H1 (cell line): Measurements from ENCODE around the gene ASH1L. TPM values are rescaled to one million over a fixed set of nuclear protein-coding genes. Genes with fewer than 3 reads are reported as not detected.

Experiments
- CTCF ChIA-PET: fragments of 300-600 bp; sonication (Branson Sonifier 250); formaldehyde crosslinking; loops from one replicate; lab custom pipeline; 2021; ENCODE audit not compliant: partially characterized antibody; lab: Charles Lee
- POLR2A ChIA-PET: fragments of 300-600 bp; sonication (Branson Sonifier 250); formaldehyde crosslinking; loops from one replicate; lab custom pipeline; 2021; ENCODE audit warnings: inconsistent platforms; ENCODE audit not compliant: partially characterized antibody; lab: Charles Lee
- DNase-seq, 2 experiments: peaks; one replicate each; pipeline versions ENCODE4 v3.0.0 to v3.0.0-alpha.2; 2010 to 2022; ENCODE audit warnings: low spot score in 2 of 2, low read depth in 1 of 2, mixed read lengths in 1 of 2
- FAIRE-seq: peaks from 2 replicates; lab custom pipeline; 2011; peaks lifted over from hg19 to GRCh38; lab: Jason Lieb, UNC
- H2AFZ ChIP-seq: 2 replicates; pipeline ENCODE4 v1.8.1; 2012; ENCODE audit warnings: low read length, inconsistent platforms
- H2AK5ac ChIP-seq: 2 replicates; pipeline ENCODE4 v1.6.1; 2013; ENCODE audit warnings: low read depth, low read length
- H2BK120ac ChIP-seq: replicated peaks from 2 replicates; pipeline ENCODE3; 2013; ENCODE audit warnings: low read depth, low read length, inconsistent platforms
- H2BK12ac ChIP-seq: 2 replicates; pipeline ENCODE4 v1.6.1; 2013; ENCODE audit warnings: low read depth, low read length
- H2BK15ac ChIP-seq: 2 replicates; pipeline ENCODE4 v1.6.1; 2013; ENCODE audit warnings: low read length
- H2BK20ac ChIP-seq: 2 replicates; pipeline ENCODE4 v1.6.1; 2013; ENCODE audit warnings: low read length
- H2BK5ac ChIP-seq: 2 replicates; pipeline ENCODE4 v1.6.1; 2013; ENCODE audit warnings: low read depth, low read length
- H3K14ac ChIP-seq: 2 replicates; pipeline ENCODE4 v1.6.1; 2013; ENCODE audit warnings: inconsistent platforms; ENCODE audit not compliant: insufficient read length
- H3K18ac ChIP-seq: 2 replicates; pipeline ENCODE4 v1.6.1; 2013; ENCODE audit warnings: low read length; ENCODE audit errors: extremely low read depth
- H3K23ac ChIP-seq: 2 replicates; pipeline ENCODE4 v1.6.1; 2013; ENCODE audit warnings: inconsistent platforms; ENCODE audit not compliant: insufficient read length
- H3K23me2 ChIP-seq: 2 replicates; pipeline ENCODE4 v1.6.1; 2013; ENCODE audit warnings: low read depth, low read length
- H3K27ac ChIP-seq: 2 replicates; pipeline ENCODE4 v1.6.1; 2011; ENCODE audit warnings: low read depth, low read length, inconsistent platforms
- H3K27me3 ChIP-seq, 4 experiments: replicated peaks in 1 of 4; 1 replicate in 1 of 4; 2 replicates in 3 of 4; pipeline versions ENCODE4 v1.6.1 to v1.8.1; 2011 to 2013; ENCODE audit warnings: low read length in 3 of 4, mild to moderate bottlenecking in 3 of 4, inconsistent platforms in 2 of 4, mixed read lengths in 2 of 4, moderate library complexity in 1 of 4; ENCODE audit not compliant: control insufficient read depth in 3 of 4, insufficient read depth in 3 of 4; ENCODE audit errors: extremely low read depth in 1 of 4
- H3K36me3 ChIP-seq, 4 experiments: 2 replicates each; pipeline versions ENCODE4 v1.6.1 to v1.8.1; 2011 to 2013; ENCODE audit warnings: mild to moderate bottlenecking in 4 of 4, low read length in 3 of 4, moderate library complexity in 2 of 4, control low read depth in 1 of 4, inconsistent platforms in 1 of 4; ENCODE audit not compliant: insufficient read depth in 4 of 4, control insufficient read depth in 2 of 4
- H3K4ac ChIP-seq: replicated peaks from 2 replicates; pipeline ENCODE3; 2013; ENCODE audit warnings: low read length, low read depth, mixed read lengths, inconsistent platforms; ENCODE audit not compliant: insufficient read length
- H3K4me1 ChIP-seq, 4 experiments: replicated peaks in 1 of 4; 1 replicate in 1 of 4; 2 replicates in 3 of 4; pipeline versions ENCODE4 v1.6.1 to v1.8.1; 2011 to 2013; ENCODE audit warnings: low read length in 3 of 4, inconsistent platforms in 2 of 4, mixed read lengths in 1 of 4; ENCODE audit not compliant: insufficient read depth in 4 of 4, control insufficient read depth in 3 of 4
- H3K4me2 ChIP-seq, 2 experiments: 2 replicates each; pipeline versions ENCODE4 v1.6.1 to v1.8.1; 2011 to 2013; ENCODE audit warnings: low read depth in 2 of 2, low read length in 2 of 2, control low read depth in 1 of 2, inconsistent platforms in 1 of 2, mild to moderate bottlenecking in 1 of 2; ENCODE audit not compliant: insufficient read depth in 1 of 2
- H3K4me3 ChIP-seq, 4 experiments: fragments of 200-600, 300-600 bp in 1 of 4; sonication (generic), shearing (Covaris generic), sonication (Bioruptor Twin) in 1 of 4; 2 replicates each; pipeline versions ENCODE4 v1.5.1 to v1.8.1; 2011 to 2016; ENCODE audit warnings: low read length in 4 of 4, low read depth in 3 of 4, control low read depth in 2 of 4, inconsistent platforms in 2 of 4, mild to moderate bottlenecking in 2 of 4, mixed read lengths in 1 of 4, moderate library complexity in 1 of 4; ENCODE audit not compliant: insufficient read depth in 2 of 4; ENCODE audit errors: extremely low read depth in 1 of 4
- H3K56ac ChIP-seq: replicated peaks from 2 replicates; pipeline ENCODE3; 2013; ENCODE audit warnings: low read depth, mild to moderate bottlenecking, mixed read lengths, low read length, inconsistent platforms; ENCODE audit not compliant: insufficient read length
- H3K79me1 ChIP-seq: 2 replicates; pipeline ENCODE4 v1.6.1; 2013; ENCODE audit warnings: low read depth, low read length, control low read depth
- H3K79me2 ChIP-seq, 2 experiments: 2 replicates each; pipeline versions ENCODE4 v1.6.1 to v1.8.1; 2012 to 2013; ENCODE audit warnings: low read length in 2 of 2, mild to moderate bottlenecking in 2 of 2, inconsistent platforms in 1 of 2; ENCODE audit not compliant: insufficient read depth in 2 of 2, control insufficient read depth in 1 of 2
- H3K9ac ChIP-seq, 4 experiments: replicated peaks in 1 of 4; 1 replicate in 1 of 4; 2 replicates in 3 of 4; pipeline versions ENCODE4 v1.6.1 to v1.8.1; 2011 to 2013; ENCODE audit warnings: low read depth in 3 of 4, low read length in 3 of 4, control low read depth in 2 of 4, mild to moderate bottlenecking in 2 of 4, moderate library complexity in 2 of 4, inconsistent platforms in 1 of 4; ENCODE audit errors: extremely low read depth in 1 of 4
- H3K9me3 ChIP-seq, 2 experiments: 2 replicates each; pipeline versions ENCODE4 v1.6.1 to v1.8.1; 2012 to 2013; ENCODE audit warnings: mild to moderate bottlenecking in 2 of 2, moderate library complexity in 2 of 2, control low read depth in 1 of 2, inconsistent platforms in 1 of 2, low read depth in 1 of 2, low read length in 1 of 2, mixed read lengths in 1 of 2; ENCODE audit not compliant: insufficient read depth in 2 of 2
- H4K20me1 ChIP-seq, 2 experiments: replicated peaks in 1 of 2; 2 replicates each; pipeline versions ENCODE3 to v1.8.1; 2011 to 2013; ENCODE audit warnings: inconsistent platforms in 2 of 2, low read length in 2 of 2, mild to moderate bottlenecking in 1 of 2; ENCODE audit not compliant: insufficient read depth in 2 of 2, control insufficient read depth in 1 of 2
- H4K5ac ChIP-seq: 2 replicates; pipeline ENCODE4 v1.6.1; 2013; ENCODE audit warnings: low read length, low read depth, mixed read lengths, inconsistent platforms; ENCODE audit not compliant: insufficient read length
- H4K8ac ChIP-seq: 2 replicates; pipeline ENCODE4 v1.8.0; 2013; ENCODE audit warnings: mild to moderate bottlenecking, moderate library complexity, low read length, inconsistent platforms; ENCODE audit not compliant: insufficient read depth; ENCODE audit errors: extremely low read depth
- H4K91ac ChIP-seq: replicated peaks from 2 replicates; pipeline ENCODE3; 2013; ENCODE audit warnings: low read length, mixed read lengths, inconsistent platforms; ENCODE audit not compliant: insufficient read length
- BCL11A ChIP-seq, 2 experiments: IDR thresholded peaks; one replicate each; pipeline ENCODE4 v1.6.1; 2011; ENCODE audit warnings: low read depth in 2 of 2, low read length in 2 of 2, mild to moderate bottlenecking in 2 of 2
- CREB1 ChIP-seq: IDR thresholded peaks from 2 replicates; pipeline ENCODE4 v1.6.1; 2012; ENCODE audit warnings: inconsistent platforms
- EGR1 ChIP-seq: IDR thresholded peaks from 2 replicates; pipeline ENCODE4 v1.6.1; 2011; ENCODE audit warnings: low read depth, low read length, borderline replicate concordance
- GABPA ChIP-seq: IDR thresholded peaks from 2 replicates; pipeline ENCODE4 v1.6.1; 2011; ENCODE audit warnings: mild to moderate bottlenecking, low read length, moderate library complexity, borderline replicate concordance; ENCODE audit not compliant: insufficient read depth
- KDM1A ChIP-seq: fragments of 200-600, 300-600 bp; sonication (generic); IDR thresholded peaks from 2 replicates; pipeline ENCODE4 v1.7.1; 2016; ENCODE audit warnings: mild to moderate bottlenecking, low read length, borderline replicate concordance
- KDM5A ChIP-seq: fragments of 200-600 bp; IDR thresholded peaks from 2 replicates; pipeline ENCODE4 v1.7.1; 2012; ENCODE audit warnings: mild to moderate bottlenecking, low read length, inconsistent platforms, mixed read lengths
- POLR2AphosphoS5 ChIP-seq: IDR thresholded peaks from 2 replicates; pipeline ENCODE4 v1.6.1; 2011; ENCODE audit warnings: low read depth, low read length
- RAD21 ChIP-seq, 2 experiments: IDR thresholded peaks in 1 of 2; conservative IDR thresholded peaks in 1 of 2; 2 replicates each; pipeline ENCODE4 v1.6.1; 2011; ENCODE audit warnings: low read depth in 2 of 2, low read length in 2 of 2, improper control_type of control experiment in 1 of 2, inconsistent platforms in 1 of 2, mild to moderate bottlenecking in 1 of 2, moderate library complexity in 1 of 2
- SIX5 ChIP-seq: IDR thresholded peaks from 2 replicates; pipeline ENCODE4 v1.6.1; 2011; ENCODE audit warnings: mild to moderate bottlenecking, low read depth, low read length
- SP4 ChIP-seq: IDR thresholded peaks from 2 replicates; pipeline ENCODE4 v1.6.1; 2012; ENCODE audit warnings: low read length, inconsistent platforms
- SRF ChIP-seq: IDR thresholded peaks from 2 replicates; pipeline ENCODE4 v1.6.1; 2011; ENCODE audit warnings: mild to moderate bottlenecking, low read depth, low read length, moderate library complexity
- WGBS, 2 experiments: shearing (Covaris generic) in 1 of 2; methylation state at CpG; one replicate each; pipeline versions ENCODE4 v1.1.6 to v1.1.7; 2013 to 2015; ENCODE audit warnings: low lambda C conversion rate in 2 of 2, mixed read lengths in 2 of 2, inconsistent platforms in 1 of 2, low coverage in 1 of 2, missing lambda C conversion rate in 1 of 2; ENCODE audit not compliant: insufficient replicate concordance in 2 of 2, insufficient coverage in 1 of 2, insufficient read length in 1 of 2; ENCODE audit errors: extremely low coverage in 1 of 2, missing lambda C conversion rate in 1 of 2; 5-methylcytosine and 5-hydroxymethylcytosine counted together
- polyA plus RNA-seq, 7 experiments: library from polyadenylated mRNA; depleted of rRNA in 3 of 7; stranded (reverse) in 5 of 7; unstranded in 2 of 7; fragments of >200 nt in 5 of 7; fragments of 200-250 nt in 2 of 7; gene quantifications; 1 replicate in 5 of 7; 2 replicates in 1 of 7; 4 replicates in 1 of 7; pipeline versions ENCODE4 v1.2.1 to v1.2.3, GENCODE V29; 2011 to 2013; ENCODE audit warnings: missing spikeins in 2 of 7, mixed read lengths in 2 of 7
- total RNA-seq: library from RNA; stranded (reverse); fragmentation: NEBNext Ultra II Directional; extraction: Animal tissue kit (Norgen Biotek cat#: 25700); gene quantifications from 2 replicates; pipeline ENCODE4 v1.2.1, GENCODE V29; 2021

Gene ASH1L
- total and polyA plus RNA-seq, 2 of the 8 experiments (the other 6 are each of a cell fraction or from before 2014, with no cell fraction given) = 7.5 to 27.6 TPM

DNA sequence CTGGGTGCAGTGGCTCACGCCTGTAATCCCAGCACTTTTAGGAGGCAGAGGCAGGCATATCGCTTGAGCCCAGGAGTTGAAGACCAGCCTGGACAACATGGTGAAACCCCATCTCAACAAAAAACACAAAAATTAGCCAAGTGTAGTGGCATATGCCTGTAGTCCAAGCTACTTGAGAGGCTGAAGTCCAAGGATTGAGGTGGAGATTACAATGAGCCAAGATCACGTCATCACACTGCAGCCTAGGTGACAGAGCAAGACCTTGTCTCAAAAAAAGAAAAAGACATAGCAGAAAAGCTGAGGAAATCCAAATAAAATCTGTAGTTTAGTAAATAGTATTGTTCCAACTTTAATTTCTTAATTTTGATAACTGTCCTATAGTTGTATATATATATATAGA, 11.5 kb upstream of the ASH1L start:
- 92% methylated on average over 3 of the region's 3 CpGs; no CpG with 5 or more reads in 1 of the 2 experiments for WGBS, 2 experiments
- no peak overlapping the region for H4K91ac ChIP-seq
- H2BK15ac ChIP-seq = no peak overlapping the region
- H3K36me3 ChIP-seq = peaks cover 0 to 8% (median 0%) of the 10 kb centered on the region in 4 experiments; a peak in 1 of 8 replicates
- ChIA-PET CTCF (interaction anchor here (1.2 kb wide), 1 partner anchor 17 kb away, joined by 3 read pairs; no protein-coding TSS in a partner anchor), POLR2A (interaction anchor here (0.6 kb wide), 1 partner anchor 188 kb away, joined by 6 read pairs; no protein-coding TSS in a partner anchor)
- H3K27ac ChIP-seq = no peak overlapping the region
- no peak overlapping the region for H3K18ac ChIP-seq
- H2BK12ac ChIP-seq = no peak overlapping the region
- H3K23ac ChIP-seq = no peak overlapping the region
- no peak overlapping the region for H3K9ac ChIP-seq
- H2BK20ac ChIP-seq = no peak overlapping the region
- TF ChIP-seq KDM1A = no peak
- TF ChIP-seq SIX5 = no peak
- TF ChIP-seq SRF = no peak
- TF ChIP-seq CREB1 = no peak
- no peak for TF ChIP-seq KDM5A
- no peak for TF ChIP-seq POLR2AphosphoS5
- no peak for TF ChIP-seq SP4
- TF ChIP-seq GABPA = no peak
- TF ChIP-seq RAD21 (IDR thresholded peaks at IDR 0.05 in 1 of 2, conservative IDR thresholded peaks at IDR 0.05 in 1 of 2; ENCODE audit: low read depth in 2 of 2, low read length in 2 of 2) = no peak
- TF ChIP-seq EGR1 = no peak
- TF ChIP-seq BCL11A (IDR thresholded peaks at IDR 0.05; ENCODE audit: low read depth in 2 of 2, low read length in 2 of 2) = no peak
- no peak overlapping the region for H2AK5ac ChIP-seq
- H2BK5ac ChIP-seq = no peak overlapping the region
- peaks cover 0 to 17% of the 10 kb centered on the region in 2 experiments; a peak in 1 of 4 replicates for H3K79me2 ChIP-seq
- H2AFZ ChIP-seq = no peak overlapping the region
- no peak overlapping the region for H2BK120ac ChIP-seq
- H3K4me2 ChIP-seq = no peak overlapping the region
- no peak overlapping the region for H4K8ac ChIP-seq
- H3K79me1 ChIP-seq = peaks cover 2% of the 10 kb centered on the region; the same call in 1 of the 2 replicates
- no peak overlapping the region for H3K4me3 ChIP-seq
- no peak overlapping the region for H4K5ac ChIP-seq
- no peaks in the 10 kb centered on the region for H3K27me3 ChIP-seq
- H3K4me1 ChIP-seq = no peaks in the 10 kb centered on the region
- peaks cover 0 to 2% of the 10 kb centered on the region in 2 experiments for H4K20me1 ChIP-seq
- H3K56ac ChIP-seq = no peak overlapping the region
- FAIRE-seq (no peak), DNase-seq (no peak)
- H3K14ac ChIP-seq = no peak overlapping the region
- H3K4ac ChIP-seq = no peak overlapping the region
- no peaks in the 10 kb centered on the region for H3K23me2 ChIP-seq
- no peaks in the 10 kb centered on the region for H3K9me3 ChIP-seq
